Islet precursor cell (in vitro differentiated cells): ENCODE results near the gene NOC4L.
"Not testable (repeated sequence)": the region's sequence is repeated elsewhere in the genome, so short reads cannot be mapped to it uniquely, and the experiment has no call there.

Experiments
- DNase-seq: peaks from one replicate; pipeline ENCODE4 v3.0.0-alpha.2; 2018

Gene NOC4L

DNA sequence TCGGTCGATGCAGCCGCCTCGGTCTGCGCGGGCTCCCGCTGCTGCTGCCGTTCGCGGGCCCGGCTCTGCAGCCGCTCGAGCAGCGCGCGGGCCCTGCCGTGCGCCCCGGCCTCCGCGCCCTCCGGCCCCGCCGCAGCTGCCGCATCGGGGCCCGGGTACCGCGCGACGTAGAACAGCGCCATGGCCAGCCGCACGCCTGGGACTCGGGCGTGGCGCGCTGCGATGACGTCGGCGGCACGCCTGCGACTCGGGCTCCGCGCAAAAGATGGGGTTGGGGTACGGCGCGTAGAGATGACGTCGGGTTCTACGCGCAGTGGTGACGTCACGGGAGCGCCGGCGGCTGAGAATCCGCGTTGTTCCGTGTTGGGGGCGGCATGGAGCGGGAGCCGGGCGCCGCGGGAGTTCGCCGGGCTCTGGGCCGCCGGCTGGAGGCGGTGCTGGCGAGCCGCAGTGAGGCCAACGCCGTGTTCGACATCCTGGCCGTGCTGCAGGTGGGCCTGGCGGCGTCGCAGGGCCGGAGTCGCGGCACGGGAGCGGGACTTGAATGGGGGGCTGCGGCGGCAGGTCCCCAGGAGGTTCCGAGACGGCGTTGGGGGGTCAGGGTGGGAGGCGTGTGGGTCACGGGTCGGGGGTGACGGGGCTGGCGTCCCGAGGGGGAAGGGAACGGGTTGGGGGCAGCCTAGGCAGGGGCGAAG is at the start of gene NOC4L, which contains the start of gene DDX51:
Gene NOC4L, plus strand, starts transcription at position 343 of the 695 bp plus-strand sequence. Its CDS starts 32 bp downstream, at position 375.
Gene DDX51, minus strand, starts transcription at position 205 of the 695 bp plus-strand sequence. Its CDS starts 23 bp downstream, at position 182.
- peak; percentile 97 for DNase-seq

DNA sequence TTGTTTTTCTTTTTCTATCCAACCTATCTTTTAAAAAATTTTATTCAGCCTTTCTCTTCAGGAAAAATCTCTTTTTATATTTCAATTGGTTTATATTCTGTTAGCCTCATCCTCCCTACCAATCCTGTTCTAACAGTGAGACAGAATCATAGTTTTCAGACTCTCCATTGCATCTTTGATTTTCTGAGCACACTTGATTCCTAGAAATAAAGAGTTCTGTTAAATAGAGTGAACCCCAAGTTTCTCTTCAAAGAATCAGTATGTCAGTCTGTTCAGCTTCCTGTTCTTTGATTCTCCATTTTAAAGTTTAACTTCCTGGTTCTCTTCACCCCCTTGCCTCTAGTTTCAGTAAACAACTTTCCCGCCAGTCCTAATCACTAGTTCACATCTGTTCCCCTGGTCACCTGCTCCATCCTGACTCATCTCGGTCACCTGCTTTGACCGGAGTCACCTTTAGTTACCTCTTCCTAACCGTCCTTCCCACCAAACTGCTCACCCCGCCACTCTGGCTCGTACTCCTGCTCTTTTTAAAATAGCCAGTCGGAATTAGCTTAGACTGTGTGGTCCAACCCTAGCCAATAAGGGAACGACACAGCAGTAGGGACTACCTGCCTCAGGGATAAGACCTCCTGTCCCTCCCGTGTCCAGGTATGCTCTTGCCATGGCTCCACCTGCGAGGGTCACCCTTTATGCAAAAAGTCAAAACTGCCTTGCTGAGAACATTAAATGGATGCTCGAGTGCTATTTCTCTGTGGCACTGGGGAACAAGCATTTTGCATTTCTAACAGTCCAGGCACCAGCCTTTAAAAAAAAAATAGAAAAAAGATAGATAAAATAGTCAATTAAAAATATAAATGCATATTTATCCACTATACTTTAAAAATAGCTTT is 48.5 kb upstream of the NOC4L start:
- DNase-seq: peak; percentile 75

DNA sequence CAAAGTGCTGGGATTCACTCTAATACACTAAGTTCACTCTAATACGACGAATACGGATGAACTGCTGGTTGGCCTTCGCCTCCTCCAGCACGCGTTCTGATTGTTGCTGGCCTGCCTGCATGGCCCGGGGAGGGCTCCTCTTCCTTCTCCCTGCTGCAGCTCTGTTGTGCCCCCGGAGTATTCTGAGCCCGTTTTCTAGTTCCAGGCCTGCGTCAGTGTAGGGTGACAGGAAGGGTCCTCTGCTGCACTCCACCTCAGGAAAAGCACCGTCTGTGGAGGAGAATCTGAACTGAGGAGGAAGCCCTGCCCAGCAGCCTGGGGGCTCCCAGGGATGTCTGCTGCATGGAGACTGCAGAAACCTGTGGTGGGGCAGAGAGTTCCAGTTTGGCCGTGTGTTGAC is 44.5 kb upstream of the NOC4L start:
- DNase-seq: no peak

DNA sequence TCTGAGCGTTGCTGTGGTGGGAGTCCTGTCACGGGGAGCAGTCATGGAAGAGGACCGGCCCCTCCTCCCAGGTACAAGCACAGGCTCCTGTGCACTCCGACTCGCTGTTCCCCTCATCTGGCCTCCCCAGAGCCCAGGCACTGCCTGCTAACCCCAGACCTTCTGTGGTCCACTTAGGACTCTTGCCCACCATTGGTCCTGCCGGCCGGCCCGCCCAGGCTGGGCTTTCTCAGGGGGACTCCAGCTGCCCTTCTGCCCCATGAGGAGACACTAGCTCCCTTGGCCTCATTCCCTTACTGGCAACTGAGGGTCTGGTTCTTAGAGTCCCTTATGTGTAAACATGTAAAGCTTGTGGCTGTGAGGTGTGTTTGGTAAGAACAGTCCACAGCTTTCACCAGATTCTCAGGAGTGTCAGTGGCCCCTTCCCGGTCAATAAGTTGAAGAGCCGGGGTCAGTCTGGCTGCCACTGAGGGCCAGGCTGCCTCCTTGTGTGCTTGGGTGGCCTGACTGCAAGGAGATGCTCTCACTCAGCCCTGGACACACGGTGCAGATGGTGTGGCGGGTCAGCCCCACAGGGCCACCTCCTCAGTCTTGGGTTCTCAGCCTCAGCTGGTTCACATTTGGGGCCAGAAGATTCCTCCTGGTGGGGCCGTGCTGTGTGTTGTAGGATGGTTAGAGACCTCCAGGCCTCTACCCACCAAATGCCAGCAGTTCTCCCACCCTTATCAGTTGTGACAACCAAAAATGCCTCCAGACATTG is 43.8 kb upstream of the NOC4L start:
- DNase-seq: no peak

DNA sequence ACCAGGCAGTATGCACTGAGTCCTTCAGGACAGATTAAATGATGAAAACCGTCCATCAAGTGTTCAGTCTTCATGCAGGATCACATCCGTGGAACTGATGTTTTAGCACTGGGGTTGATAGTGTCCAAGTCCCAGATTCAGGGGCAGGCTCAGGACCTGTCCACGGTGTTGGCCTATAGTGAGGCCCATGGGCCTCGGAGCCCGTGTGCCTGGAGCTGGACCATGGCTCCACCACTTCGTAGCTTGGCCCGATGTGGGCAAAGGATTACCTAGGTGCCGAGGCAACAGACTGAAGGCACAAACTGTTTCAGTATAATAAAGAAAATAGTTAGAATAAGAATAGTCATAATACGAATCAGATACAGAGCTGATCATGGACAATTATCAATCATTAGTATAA is 42.0 kb upstream of the NOC4L start:
- no peak for DNase-seq

DNA sequence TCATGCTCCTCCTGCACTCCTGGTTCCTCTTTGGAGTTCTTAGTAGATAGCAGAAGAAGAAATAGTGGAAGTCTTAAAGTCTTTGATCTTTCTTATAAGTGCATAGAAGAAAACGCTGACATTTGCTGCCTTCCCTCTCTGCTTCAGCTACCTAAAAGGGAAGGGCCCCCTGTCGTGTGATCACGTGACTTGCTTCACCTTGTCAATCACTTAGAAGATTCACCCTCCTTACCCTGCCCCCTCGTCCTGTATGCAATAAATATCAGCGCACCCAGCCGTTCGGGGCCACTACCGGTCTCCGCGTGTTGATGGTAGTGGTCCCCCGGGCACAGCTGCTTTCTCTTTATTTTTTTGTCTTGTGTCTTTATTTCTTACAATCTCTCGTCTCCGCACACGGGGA is 41.2 kb upstream of the NOC4L start:
- not testable (repeated sequence) for DNase-seq

DNA sequence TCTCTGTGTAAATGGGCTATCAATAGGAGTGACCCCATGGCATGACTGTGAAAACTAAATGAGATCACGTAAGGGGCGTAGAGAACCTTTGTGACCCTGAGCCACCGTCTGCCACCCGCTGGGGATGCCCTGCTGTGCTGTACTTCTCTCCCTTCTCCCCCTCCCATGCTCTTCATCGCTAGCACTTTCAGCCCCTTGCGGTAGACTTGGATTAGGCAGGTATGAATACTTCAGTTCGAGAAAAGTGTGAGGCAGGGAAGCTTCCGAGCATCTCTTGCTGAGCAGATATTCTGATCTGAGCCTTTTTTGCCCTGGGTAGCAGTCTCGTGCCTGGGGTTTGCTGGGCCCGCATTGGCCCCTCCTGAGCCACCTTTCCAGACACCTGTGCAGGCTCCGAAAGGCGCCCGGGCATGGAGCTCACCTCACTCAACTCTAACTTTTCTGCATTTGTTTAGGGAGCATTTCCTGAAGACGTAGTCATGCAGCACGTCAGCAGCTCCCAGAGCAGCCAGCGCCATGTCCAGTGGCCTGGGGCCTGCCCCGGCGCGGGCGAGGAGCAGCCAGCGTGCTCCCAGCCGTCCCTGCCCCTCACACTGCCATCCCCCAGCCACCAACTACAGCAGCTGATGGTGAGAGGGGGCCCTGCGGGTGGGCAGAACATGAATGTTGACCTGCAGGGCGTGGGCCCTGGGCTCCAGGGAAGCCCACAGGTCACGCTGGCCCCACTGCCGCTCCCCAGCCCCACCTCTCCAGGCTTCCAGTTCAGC is 40.5 kb upstream of the NOC4L start:
- DNase-seq: no peak

DNA sequence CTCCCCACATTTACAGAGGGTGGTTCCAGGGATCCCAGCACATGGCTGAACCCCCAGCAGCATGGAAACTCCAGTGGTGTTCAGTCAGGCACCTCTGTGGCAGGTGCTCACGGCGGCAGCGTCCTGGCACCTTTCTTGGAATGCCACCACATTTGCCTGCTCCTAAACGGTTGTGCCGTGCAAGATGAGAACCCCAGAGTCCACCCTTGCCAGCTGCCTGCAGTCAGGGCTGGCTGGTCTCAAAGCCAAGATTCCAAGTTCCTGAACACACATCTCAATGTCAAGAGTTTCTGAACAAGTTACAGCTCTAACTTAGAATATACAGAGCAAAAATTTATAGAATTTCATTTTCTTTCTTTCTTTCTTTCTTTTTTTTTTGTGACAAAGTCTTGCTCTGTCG is 38.8 kb upstream of the NOC4L start:
- DNase-seq: no peak

DNA sequence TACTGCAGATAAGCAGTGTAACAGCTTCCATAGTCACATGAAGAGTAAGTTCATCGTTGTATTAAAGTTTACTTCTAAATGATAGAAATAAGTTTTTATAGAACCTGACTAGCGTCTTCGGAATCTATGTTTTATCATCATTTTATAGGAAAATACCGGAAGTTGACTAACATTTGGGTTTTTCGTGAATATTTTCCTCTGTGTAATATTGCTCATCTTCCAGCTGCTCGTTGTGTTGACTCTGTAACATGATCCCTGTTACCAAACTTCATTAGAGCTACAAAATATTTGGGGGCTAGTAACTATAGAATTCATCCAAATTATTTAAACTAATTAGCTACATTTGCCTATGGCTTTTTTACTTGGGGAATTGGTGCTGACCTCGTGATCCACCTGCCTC is 37.3 kb upstream of the NOC4L start:
- DNase-seq: no peak

DNA sequence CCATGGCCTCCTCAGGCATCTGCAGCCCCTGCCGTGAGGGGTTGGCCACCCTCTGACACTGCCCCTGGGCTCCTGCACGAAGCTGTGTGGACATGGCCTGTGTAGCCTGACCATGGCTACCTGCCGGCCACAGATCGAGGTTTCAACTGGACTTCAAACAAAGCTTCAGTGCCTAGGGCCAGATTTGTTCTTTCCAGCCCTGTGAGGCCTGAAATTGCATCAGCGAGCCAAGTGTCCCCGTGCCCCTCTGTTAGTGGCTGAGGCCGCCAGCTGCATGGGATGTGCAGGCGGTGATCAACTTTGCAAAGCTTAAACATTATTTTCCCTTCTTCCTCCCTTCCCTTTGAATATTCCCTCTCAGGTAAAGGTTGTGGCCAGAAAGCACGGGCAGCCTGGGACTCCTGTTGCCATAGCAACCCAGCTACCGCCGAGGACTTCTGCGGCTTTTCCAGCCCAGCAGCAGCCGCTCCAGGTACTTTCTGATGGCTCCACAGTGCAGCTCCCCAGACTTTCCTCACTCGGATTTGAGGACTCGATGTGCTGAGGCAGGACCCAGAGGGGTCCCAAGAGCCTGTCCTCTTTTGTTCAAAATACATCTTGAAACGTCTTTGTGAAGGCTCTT is 35.9 kb upstream of the NOC4L start:
- DNase-seq: no peak

DNA sequence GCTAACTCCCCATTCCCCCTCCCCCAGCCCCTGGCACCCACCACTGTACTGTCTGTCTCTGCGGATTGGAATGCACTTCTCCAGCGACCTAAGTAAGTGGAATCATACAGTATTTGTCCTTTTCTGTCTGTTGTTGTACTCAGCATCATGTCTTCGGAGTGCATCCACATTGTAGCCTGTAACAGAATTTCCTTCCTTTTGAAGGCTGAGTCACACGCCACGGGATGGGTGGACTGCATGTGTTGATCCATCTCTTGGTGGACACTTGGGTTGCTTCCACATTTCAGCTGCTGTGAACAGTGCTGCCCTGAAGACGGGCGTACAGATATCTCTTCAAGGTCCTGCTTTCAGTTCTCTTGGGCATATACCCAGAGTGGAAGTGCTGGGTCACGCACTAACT is 34.5 kb upstream of the NOC4L start:
- no peak for DNase-seq

DNA sequence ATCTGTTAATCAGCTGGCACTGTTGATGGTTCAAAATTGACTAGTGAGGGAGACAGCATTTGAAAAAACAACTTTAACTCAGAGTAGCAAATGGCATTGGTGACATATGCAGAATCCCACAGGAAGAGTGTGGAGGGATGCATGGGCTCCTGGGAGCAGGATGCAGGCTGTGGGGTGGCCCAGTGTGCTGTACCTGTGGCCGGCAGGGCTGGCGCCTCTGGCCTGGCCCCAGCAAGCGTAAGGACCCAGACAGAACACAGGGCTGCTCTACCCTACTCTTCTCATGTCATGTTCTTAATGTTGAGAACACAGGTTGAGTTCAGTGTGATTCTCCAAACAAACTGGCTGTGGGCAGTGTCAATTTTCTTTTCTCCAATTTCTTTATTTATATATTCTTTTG is 33.6 kb upstream of the NOC4L start:
- DNase-seq: no peak

DNA sequence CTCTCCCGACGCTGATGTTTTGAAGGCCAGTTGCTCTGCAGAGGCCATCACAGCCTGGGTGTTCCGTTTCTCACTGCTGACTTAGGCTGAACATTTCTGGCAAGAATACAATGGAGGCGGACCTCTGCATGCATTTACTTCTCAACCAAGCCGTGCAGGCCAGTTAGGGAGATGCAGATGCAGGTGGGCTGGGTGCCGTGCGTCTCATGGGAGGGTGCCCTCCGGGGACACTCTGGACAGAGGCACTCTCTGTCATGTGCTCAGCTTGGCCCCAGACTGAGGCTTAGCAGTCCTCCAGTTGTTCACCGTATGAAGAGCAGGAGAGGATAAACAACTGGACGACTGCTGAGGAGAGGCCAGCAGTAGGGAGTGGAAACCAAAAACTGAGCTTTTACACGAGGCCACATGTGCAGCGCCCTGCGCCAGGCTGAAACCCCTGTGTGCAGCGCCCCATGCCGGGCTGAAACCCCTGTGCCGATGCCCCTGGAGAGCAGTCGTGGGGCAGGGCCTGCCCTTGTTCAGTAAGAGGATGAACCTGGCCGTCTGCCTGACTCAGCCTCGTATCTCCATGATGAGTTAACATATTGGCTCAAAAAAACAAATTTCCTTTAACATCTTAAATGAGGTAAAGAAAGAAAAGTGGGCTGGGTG is 32.5 kb upstream of the NOC4L start:
- no peak for DNase-seq

DNA sequence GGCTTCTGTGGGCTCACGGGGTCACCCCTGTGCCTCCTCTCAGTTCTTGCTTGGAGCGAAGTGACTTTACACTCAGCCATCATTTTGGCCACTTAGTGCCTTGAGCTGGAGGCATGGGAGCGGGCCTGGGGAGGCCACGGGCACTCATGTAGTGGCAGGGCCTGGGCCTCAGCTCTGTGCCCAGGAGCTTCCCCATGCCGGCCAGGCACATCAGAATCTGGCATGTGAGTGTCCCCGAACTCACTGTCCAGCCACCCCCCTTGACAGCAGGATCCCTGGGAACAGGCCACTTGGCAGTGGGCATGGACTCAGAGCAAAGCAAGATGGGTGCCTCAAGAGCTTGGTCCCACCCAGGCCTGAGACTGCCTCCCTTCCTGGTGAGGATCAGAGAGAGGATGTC is 29.6 kb upstream of the NOC4L start:
- no peak for DNase-seq

DNA sequence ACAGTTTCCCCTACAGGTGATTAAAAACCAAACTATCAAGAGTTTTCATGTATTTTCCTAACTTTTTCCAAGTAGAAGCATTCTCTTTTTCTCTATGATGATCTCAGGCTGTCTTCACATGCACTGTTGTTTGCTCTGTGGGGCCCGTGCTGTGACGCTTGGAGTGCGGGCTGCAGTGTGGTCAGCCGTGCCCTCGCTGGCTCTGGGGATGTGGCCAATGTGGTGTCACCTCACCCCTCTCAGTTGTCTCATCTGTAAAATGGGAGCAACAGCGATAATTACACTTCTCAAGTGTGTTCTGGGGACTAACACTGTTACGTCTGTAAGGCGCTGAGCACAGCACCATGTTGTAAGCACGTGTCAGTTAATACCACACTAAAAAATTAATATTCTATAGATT is 28.8 kb upstream of the NOC4L start:
- DNase-seq: no peak

DNA sequence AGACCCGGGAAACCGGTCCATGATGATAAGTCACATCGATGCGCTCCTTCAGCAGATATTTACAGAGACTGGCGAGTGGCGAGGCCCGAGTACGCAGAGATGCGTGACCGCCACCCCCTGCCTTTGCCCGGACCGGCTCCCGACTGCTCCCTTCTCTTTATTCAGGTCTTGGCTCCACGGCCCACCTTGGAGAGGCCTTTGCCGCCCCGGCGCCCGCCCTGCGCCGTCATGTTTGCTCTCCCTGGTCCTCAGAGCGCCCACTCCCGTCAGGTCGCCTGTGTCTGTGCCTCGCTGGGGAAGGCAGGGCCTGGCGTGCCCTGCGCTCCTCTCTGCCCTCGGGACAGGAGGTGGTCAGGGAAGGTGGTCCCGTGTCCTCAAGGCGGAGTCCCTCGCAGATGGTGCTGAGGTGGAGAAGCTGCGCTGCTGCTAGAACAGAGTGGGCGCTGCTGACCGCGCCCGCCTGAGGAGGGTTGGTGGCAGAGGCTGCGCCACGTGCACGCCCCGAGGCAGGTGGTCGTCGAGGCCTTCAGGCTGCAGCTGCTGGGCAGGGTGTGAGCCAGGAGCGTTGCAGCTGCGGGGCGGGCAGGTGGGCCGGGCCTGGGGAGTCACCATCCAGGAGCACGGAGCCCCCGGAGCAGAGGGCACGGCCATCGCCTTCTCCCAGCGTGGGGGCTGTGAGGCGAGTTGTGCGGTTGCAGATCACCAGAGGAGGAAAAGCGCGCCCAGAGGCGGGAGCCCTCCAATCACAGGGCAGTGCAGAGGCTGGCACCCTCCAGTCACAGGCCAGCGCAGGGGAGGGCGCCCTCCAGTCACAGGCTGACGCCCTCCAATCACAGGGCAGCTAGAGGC is 27.3 kb upstream of the NOC4L start:
- DNase-seq: no peak

DNA sequence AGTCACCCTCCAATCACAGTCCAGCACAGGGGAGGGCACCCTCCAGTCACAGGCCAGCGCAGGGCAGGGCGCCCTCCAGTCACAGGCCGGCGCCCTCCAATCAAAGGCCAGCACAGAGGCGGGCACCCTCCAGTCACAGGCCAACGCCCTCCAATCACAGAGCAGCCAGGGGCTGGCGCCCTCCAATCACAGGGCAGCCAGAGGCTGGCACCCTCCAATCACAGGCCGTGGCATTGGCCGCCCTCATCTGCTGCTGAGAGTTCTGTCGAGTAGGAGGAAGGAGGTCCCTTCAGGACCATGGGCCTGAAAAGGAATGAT is 26.7 kb upstream of the NOC4L start:
- DNase-seq: no peak

DNA sequence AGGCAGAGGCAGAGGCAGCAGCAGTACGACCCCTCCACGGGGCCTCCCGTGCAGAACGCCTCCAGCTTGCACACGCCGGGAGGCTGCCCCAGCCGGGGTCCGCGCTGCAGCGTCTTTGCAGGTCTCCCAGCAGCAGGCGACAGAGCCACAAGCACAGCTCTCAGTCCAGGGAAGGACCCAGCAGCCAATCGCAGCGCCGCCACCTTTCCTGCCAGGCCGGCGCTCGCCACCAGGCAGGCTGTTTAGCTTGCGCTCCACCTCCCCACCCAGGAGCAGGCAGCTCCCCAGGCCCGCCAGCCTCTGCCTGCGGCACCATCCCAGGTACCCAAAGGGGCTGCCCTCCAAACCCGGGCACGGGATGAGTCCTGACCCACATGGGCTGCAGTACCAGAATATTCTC is 25.4 kb upstream of the NOC4L start:
- no peak for DNase-seq

DNA sequence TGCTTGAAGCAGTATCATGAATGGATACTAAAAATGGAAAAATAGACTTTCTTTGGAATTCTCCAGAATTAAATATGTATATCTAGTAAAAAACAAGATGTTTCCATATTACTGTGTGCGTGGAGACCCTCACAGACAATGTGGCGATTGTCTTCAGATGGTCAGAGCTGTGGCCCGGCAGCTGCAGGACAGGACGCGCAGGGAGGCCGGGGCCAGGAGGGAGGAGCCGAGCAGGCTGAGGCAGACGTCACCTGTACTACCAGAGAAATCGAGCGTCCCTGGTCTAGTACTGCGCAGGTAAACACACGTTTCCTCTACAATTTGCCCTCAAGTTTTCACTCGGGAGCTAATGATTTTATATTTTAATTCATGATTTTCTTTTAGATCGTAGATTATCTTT is 23.0 kb upstream of the NOC4L start:
- DNase-seq: no peak

DNA sequence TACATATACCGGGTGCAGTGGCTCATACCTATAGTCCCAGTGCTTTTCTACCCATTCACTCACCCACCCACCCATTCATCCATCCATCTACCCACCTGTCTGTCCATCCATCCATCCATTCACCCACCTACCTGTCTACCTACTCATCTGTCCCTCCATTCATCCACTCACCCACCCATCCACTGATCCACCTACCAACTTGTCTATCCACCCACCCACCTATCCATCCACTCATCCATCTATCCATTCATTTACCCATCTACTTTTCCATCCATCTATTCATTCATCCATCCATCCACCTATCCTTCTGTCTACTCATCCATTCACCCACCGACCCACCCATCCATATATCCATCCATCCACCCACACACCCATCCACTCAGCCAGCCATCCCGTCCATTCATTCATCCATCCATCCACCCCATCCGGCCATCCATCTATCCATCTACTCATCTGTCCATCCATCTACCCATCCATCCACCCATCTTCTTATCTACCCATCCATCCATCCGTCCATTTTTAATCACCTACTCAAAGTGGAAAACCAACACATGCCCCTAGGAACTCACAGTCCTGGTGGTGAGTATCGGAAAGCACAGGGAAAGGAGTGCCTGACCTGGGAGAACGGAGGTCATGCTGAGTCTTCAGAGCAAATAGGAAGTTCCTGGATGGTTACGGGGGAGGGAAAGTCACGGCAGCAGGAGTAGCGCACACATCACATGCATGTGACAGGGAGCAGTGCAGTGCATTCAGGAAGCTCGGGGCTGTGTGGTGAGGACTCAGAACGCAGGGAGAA is 20.1 kb upstream of the NOC4L start:
- DNase-seq: no peak
